ENCODE measurements around the gene PDZD7.
A peak's percentile ranks its signal among the peaks of the same experiment; 100 is the strongest.
"Not testable (repeated sequence)": the region's sequence is repeated elsewhere in the genome, so short reads cannot be mapped to it uniquely, and the experiment has no call there.

The PDZD7 gene

GRCh38 chr10:101038484-101038883 lies 7.6 kb upstream of the PDZD7 start:
- DNase-seq, result no peak

GRCh38 chr10:101036726-101037125 lies 5.8 kb upstream of the PDZD7 start:
- DNase-seq, result no peak

GRCh38 chr10:101035916-101036702 lies 5.2 kb upstream of the PDZD7 start:
- no peak for DNase-seq

GRCh38 chr10:101035314-101035713 lies 4.4 kb upstream of the PDZD7 start:
- DNase-seq, result no peak

- DNase-seq, result not testable (repeated sequence)
These were observed 3.5 kb upstream of the PDZD7 start for GRCh38 chr10:101034404-101034803.

- no peak for DNase-seq
These were observed 2.3 kb upstream of the PDZD7 start for GRCh38 chr10:101033276-101033675.

- peak in 1 of 2 experiments; percentile 67 for DNase-seq
These were observed 1.8 kb upstream of the PDZD7 start for GRCh38 chr10:101032637-101033224.

GRCh38 chr10:101031796-101032636 lies 1.1 kb upstream of the PDZD7 start:
- DNase-seq, result peak; percentile 42 to 68

GRCh38 chr10:101030496-101031127 lies 317 bp downstream of the PDZD7 start:
- DNase-seq, result no peak

GRCh38 chr10:101029520-101030295 lies 1.2 kb downstream of the PDZD7 start:
- no peak for DNase-seq

GRCh38 chr10:101028446-101029337 lies 2.2 kb downstream of the PDZD7 start:
- DNase-seq, result no peak

- DNase-seq, result no peak
These were observed 3.7 kb downstream of the PDZD7 start for GRCh38 chr10:101027106-101027720.

- DNase-seq, result no peak
These were observed 7.8 kb downstream of the PDZD7 start for GRCh38 chr10:101022967-101023705.

- DNase-seq, result no peak
These were observed 9.2 kb downstream of the PDZD7 start for GRCh38 chr10:101021692-101022251.

- DNase-seq, result no peak
These were observed 9.7 kb downstream of the PDZD7 start for GRCh38 chr10:101021239-101021638.

GRCh38 chr10:101020427-101021075 lies 10.4 kb downstream of the PDZD7 start:
- DNase-seq, result no peak

- DNase-seq, result no peak
These were observed 11.6 kb downstream of the PDZD7 start for GRCh38 chr10:101019440-101019703.

GRCh38 chr10:101018600-101019439 lies 12.1 kb downstream of the PDZD7 start:
- DNase-seq, result peak; percentile 28 to 41
